GM18909 (cell line): ENCODE results near the gene ARHGAP22.

Experiments
- ATAC-seq: cut with Tn5 transposase; IDR thresholded peaks from one replicate; pipeline ENCODE4 v1.9.1; 2021; ENCODE audit warnings: mild to moderate bottlenecking; ENCODE audit not compliant: unreplicated experiment, poor library complexity

The ARHGAP22 gene

DNA sequence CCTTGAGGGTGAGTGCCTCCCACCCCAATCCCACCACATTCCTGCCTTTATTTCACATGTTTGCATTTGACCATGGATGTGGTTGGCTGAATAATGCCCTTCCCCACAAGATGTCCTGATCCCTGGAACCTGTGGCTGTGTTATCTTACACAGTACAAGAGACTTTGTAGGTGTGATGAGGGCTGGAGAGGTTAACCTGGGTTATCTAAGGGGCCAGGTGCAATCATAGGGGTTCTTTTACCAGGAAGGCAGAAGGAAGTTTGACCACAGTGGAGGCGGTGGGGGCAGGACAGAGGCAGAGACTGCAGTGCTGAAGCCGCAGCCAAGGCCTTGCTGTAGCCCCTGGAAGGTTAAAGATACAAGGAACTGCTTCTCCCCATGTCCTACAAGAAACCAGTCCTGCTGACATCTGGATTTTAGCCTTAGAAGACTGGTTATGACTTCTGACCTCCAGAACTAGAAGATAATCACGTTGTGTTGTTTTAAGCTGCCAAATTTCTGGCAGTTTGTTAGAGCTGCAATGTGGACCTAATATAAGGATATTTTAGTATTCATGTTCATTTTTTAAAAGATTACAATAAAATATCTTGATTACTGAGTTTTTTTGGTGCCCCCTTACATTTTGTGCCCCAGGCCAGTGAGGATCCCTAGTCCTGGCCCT is 136.6 kb downstream of the ARHGAP22 start:
- no peak for ATAC-seq

DNA sequence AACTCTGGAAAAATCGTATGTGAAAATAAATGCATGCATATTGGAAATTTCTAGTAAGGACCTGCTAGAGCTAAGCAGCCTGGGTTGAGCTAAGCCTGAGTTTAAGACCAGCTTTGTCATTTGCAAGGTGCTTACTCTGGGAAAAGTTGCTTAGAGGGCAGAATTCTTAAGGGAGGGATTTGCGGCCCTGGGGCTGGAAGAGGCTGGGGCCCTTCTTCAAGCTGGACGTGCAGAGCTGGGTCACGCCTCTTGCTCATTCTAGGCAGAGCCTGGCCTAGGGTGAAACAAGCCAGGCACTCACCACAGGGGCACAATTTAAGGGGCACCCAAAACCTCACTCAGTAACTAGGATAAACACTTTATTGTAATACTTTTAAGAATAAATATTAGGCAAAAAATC is 137.2 kb downstream of the ARHGAP22 start:
- no peak for ATAC-seq

DNA sequence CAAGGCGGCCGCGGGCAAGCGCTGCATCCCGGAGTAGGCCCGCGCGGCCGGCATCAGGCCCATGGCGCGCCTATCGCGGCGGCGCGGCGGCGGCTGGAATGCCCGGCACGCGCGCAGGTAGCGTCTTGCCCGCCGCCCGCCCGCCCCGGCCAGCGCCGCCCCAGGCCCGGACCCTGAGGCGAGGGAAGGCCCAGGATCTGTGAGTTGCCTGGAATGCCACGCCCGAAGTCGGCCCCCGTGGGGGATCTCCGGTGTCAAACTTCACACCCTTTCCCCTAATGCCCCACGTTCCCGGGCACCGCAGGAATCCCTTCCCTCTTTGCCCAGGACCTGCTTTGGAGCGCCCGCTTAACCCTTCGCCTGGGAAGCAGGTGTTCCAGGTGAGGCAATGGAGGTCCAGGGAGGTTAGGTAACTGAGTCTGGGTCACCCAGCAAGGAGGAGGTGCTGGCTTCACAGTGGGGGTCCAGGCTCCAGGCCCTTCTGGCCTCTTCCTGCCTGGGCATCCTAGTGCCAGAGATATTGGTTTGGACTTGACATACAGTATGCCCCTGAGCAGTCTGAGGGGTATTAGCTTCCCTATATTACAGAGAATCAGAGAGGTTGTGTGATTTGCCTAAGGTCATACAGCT is 138.1 kb downstream of the ARHGAP22 start:
- ATAC-seq = no peak

DNA sequence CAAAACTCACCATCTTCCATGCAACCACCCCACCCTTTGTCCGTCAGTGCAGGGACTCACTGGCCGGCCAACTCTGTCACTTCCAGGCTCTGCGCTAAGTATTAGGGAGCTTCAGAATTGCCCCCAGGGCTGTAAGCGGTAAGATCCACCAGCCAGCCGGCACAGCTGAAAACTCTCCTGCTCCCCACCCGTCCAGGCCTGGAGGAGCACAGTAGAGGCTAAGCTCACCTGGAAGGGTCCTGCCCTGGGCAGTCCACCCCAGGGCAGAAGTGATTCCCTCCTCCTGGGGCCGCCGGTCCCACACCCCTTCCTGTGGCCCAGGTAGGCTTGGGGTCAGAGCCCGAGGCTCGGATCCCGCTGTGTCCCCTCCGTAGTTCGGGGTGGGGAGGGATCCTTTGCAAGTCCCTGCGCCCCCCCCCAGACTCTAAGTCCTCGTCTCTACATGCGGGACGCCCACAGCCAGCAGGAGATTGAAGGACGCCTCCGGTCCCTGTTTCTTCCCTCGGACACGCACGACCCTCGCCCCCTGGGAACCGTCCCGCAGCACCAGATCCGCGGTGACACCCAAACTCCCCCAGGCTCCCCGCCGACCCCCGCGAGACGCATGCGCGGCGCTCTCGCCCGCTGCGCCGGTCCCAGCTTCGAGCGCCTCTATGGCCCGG is 138.9 kb downstream of the ARHGAP22 start:
- ATAC-seq = no peak

DNA sequence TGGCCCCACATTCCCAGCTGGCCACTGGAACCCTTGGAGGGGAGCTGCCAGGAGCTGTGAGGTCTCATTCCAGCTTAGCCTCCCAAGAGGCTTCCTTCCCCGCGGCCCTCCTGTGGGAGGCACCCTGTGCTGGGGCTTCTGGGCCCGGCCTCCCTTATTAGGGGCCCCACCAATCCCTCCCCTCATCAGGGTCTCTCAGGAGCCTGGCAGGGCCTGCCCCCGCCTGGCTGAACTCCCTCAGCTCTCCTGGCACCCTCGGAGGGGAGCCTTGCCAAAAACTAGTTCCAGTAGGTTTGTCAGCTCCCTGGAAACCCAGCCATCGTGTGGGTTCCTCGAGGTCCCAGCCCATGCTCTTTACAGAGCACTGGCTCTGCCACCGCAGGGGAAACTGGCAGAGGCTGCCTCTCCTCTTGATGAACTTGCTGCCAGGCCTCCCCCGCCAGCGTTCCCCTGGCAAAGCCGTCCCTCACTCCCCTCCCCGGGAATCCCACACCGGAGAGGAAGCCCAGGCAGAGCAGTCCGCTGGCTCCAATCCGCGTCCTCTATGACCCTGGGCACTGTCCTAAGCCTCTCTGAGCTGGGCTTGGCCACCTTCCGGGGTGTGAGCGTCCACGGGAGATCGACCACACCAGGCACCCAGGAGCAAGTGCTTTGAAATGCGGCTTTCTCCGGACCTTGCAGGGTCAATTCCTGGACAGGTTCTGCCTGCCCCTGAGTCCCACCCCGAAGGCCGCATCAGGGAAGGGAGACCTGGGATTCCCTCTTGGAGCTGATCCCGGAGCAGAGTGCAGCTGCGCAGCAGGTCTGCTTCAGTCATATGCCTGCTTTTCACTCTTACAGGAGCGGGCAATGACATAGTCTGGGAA is 139.8 kb downstream of the ARHGAP22 start:
- no peak for ATAC-seq

DNA sequence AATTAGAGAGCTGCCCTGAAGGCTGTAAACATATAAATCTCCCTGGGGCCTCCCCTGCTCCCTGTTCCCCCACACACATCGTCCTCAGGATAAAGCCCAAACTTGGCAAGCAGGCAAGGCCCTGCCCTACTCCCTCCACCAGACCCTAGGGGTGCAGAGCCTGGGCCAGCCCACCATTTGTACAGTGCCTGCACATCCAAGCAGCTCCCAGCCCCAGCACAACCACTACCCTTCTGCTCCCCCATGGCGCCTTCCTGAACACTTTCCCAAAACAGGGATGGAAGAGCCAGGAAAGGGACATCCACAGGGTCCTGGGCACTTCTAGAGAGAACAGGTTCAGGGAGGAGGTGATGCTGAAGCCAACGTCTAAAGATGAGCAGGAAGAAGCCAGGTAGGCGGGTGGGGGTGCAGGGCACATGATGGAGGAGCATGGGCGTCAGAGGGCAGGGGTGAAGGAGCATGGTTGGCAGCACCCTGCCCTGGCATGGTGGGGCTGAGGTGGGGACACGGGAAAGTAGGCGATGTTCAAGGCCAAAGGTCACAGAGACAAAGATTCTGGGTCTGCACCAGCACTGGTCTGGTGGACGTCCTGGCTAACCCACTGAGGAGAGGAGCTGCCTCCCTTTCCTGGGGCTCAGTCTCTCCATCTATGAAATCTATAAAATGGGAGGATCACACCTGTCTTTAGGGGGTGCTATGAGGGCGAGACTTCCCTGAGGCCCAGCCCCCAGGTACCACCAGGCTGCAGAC is 140.6 kb downstream of the ARHGAP22 start:
- ATAC-seq = no peak

DNA sequence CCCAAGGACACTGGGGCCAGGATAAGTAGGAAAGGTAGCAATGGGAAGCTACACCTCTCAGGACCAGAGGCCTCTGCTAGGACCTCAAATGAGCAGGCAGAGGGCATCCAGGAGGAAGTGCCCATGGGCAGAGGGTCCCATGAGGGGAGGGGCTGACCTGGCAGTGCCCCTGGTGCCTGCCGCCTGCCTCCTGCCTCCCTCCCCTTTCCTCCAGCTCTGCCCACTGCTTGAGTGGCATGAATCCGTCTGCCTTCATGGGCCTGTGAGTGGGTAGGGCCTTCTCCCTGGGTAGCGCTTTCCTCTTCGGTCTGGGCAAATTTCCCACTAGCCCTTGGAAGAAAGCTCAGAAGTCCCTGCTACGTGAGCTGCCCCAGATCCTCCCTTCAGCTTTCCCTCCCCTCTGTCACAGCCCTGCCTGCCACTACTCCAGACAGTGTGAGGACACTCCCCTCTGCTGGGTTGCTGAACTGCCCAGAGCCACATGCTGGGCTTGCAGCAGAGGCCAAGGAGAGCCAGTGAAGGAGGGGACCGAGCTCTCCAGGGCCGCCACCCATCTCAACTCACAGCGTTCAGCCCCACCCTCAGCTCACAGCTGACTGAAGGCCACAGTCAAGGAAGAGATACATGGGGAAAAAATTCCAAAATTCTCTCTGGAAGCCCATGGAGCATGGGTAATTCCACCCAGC is 141.4 kb downstream of the ARHGAP22 start:
- ATAC-seq = no peak

DNA sequence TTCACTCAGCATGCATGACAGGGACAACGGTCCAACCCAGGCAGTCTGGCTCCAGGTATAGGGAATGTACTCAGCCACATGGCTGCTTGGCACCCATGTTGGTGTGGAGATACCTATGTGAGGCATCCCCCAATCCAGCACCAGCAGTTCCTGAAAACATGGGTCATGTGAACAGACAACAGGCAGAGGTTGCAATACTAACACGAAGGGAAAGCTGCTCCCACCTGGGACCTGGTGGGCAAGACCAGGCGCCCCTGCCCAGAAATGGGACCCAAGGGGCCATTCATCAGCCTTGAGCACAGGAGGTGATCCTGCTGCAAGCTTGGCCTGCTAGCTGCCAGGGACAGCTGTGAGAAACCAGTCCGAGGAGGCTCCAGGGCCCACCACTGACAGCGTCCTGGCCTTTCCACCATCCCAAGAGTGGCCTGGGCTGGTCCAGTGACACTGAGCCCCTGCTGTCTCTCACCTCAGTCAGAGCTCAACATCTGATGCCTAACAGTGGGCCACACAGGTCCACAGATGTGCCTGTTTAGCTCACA is 142.3 kb downstream of the ARHGAP22 start:
- no peak for ATAC-seq

DNA sequence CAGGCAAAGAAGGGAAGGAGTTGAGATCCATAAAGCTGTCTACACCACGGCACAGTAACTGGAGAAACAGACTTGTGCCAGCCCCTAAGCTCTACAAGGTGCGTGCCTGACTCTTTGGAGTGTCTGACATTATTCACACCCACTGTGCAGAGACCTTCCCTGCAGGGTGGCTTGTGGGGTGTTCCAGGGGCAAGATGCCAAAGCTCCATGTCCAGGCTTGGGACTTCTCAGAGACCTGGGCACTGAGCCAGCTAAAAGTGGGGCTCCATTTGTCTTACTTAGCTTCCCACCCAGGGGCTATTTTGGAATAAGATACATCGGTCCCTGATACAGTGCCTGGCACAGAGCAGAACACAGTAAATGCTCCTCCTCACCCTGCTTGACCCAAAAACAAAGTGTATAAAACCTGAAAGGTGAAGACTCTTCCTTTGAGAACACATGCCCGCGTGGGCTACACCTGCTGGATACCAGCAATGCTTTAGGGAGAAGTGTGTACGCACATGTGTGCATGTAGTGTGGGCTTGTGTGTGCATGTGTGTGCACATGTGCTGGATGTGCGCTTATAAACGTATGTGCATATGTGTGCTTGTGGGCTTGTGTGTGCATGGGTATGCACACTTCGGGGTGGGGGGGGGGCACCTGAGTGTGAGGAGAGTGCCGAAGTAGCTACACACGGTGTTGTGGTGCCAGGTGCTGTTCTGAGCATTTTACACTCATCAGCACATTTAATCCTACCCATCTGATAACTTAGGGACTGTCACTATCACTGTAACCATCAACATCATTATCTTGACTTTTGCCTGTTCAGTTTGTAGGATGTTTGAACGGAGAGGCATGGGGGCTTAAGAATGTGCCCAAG is 143.0 kb downstream of the ARHGAP22 start:
- ATAC-seq = no peak

DNA sequence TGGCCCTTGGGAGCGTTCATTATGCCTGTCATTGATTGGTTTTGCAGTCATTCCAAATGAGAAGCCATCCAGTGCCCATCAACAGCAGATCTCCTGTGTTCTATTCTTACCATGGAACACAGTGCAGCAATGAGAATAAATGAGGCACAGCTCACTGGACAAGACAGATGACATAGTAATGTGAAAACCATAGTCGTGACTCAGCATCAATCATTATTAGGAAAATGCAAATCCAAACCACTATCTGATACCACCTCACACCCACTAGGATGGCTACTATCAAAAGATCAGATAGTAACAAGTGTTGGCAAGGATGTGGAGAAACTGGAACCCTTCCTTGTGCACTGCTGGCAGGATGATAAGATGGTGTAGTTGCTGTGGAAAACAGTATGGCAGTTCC is 144.7 kb downstream of the ARHGAP22 start:
- no peak for ATAC-seq

DNA sequence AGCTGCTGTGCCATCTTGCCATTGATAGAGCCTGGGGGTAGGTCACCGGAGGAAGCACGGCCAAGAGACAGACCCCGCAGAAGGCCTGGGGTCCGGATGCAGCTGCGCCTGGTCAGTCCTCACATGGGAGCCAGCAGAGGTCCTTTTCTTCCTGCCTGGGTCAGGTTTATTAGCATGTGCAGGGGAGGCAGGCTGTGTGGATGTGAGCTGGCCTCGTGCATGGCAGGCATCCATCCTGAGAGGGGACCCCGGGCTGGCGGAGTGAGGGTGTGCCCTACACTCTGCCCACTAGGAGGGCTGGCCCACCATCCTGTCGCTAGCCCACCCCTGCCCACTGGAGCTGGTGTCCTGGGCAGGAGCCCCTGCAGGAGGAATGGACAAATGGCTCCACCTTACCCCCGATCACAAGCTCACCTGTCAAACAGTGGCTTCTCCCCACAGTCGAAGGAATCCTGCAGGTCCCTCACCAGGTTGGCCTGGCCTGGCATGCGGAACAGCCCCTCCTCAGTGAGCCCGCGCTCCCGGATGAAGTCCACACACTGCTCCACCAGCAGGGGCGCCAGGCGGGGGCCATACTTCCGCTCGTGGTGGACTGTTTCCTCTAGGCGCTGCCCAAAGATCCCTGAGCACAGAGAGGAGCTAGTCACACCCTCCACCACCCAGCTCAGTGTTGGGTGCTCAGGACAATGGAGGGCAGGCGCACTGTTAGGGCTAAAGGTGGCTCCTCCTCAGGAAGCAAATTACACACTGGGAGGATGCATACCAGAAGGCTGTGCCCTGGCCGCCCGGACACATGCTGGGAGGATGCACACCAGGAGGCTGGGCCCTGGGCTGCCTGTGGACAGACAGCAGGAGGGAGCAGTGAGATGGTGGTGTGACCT is 145.4 kb downstream of the ARHGAP22 start:
- ATAC-seq = no peak

DNA sequence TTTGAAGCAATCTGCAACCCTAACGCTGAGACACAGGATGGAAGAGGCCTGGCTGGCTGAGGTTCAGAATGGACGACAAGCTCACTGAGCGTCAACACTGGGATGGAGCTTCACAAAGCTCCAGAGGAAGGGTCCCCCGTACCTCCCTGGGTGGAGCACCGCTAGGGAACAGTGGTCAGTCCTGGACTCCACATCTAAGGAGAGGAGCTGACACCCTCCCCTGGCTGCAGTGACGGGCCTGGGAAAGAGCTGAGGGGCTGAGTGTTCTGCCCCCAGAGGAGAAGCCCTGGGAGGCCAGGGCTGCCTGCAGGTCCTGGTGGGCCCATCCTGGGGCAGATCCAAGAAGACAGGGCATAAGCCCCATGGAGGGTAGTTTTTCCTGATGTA is 146.2 kb downstream of the ARHGAP22 start:
- ATAC-seq = no peak

DNA sequence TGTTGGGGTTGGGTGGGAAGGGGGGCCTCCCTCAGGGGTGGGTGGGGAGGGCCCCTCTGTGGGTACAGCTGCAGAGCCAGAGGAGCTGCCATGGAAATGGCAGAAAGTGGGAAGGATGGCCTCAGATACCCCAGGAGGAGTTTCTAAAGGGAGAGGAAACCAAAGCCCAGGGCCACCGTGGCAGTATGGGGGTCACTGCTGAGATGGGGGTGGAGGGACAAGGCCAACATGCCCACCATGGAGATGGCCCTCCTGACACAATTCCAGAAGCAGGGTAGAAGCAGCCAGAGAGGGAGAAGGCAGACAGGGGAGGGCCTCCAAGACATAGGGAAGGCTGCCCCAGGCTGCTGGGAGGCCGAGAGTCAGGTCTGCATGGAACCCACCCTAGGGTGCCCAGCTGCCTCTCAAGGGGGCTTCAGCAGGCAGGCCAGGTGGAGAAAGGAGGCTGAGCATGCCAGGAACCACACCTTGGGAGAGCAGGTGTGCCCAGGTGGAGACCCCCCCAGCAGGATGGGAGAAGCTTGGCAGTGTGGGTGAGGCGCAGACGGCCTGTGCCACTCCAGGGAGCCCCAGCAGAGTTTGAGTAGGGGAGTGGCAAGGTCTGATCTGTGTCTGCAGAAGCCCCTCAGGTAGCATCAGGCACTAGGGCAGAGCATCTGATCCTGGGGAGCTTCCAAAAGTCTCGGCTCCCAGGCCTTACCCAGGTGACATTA is 146.8 kb downstream of the ARHGAP22 start:
- ATAC-seq = no peak

DNA sequence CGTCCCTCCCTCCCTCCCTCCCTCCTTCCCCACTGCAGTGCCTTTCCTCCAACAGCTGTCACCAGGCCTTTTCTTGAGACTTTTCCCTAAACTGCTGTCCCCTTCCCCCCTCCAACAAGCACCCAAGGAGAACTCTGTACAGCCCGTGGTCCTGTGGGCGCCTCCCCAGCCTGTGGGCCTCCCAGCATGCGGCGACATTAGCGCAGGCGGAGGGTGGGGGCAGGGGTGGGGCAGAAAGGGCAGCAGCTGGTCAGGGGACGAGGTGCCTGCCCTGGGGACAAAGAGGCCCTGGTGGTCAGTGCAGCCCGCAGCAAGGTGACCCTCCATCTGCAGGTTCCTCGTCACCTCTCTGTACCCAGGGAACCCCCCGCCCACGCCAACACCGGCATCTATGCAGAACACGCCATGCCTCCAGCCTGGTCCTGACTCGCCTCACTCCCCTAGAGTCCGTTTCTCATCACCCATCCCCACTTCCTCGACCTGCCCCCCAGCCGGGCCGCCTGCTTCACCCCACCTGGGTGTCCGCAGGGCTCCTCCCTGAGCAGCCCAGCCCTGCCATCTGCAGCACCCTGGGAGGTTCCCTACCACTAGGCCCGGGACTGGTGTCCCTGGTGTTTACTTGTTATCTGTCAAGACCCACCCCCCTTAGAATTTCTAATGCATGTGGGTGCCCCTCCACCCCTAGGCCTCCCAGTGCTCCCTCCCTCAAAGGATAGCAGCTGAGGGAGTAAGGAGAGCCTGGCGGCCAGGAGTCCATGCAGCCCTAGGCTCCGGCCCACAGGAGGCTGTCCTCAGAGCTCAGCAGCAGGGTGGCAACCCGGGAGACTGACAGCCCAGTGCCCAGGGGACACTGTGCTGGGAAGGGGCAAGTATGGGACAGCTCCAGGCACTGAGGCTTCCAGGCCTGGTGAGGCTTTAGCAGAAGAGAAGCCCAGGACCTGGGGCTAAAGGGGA is 147.8 kb downstream of the ARHGAP22 start:
- ATAC-seq = no peak

DNA sequence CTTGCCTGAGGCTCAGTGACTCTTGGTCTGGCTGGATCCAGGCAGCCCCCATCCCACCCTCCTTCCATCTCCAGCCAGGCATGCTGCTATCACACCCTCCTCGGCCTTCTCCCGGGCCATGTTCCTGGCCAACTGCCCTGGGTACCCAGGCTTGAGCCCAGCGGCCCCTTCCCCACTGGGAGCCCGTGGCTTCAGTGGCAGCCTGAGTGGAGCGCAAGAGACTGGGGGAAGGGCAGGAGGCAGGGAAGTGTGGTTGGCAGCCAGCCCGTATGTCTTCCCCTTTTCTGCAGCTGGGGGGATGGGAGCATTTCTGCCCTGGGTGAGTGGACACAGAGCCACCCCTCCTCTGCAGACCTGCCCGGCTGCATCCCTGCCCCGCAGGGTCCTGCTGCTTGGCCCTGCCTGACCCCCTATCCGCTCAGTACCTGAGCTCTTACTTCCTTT is 148.5 kb downstream of the ARHGAP22 start:
- no peak for ATAC-seq
